ELR (cell line): ENCODE data around the gene RHOV.
A peak's percentile ranks its signal among the peaks of the same experiment; 100 is the strongest.
"Not testable (repeated sequence)": the region's sequence is repeated elsewhere in the genome, so short reads cannot be mapped to it uniquely, and the experiment has no call there.

Experiments used
- DNase-seq: peaks from one replicate; pipeline ENCODE4 v3.0.0-alpha.2; 2015; ENCODE audit warnings: low read depth

Gene RHOV

DNA sequence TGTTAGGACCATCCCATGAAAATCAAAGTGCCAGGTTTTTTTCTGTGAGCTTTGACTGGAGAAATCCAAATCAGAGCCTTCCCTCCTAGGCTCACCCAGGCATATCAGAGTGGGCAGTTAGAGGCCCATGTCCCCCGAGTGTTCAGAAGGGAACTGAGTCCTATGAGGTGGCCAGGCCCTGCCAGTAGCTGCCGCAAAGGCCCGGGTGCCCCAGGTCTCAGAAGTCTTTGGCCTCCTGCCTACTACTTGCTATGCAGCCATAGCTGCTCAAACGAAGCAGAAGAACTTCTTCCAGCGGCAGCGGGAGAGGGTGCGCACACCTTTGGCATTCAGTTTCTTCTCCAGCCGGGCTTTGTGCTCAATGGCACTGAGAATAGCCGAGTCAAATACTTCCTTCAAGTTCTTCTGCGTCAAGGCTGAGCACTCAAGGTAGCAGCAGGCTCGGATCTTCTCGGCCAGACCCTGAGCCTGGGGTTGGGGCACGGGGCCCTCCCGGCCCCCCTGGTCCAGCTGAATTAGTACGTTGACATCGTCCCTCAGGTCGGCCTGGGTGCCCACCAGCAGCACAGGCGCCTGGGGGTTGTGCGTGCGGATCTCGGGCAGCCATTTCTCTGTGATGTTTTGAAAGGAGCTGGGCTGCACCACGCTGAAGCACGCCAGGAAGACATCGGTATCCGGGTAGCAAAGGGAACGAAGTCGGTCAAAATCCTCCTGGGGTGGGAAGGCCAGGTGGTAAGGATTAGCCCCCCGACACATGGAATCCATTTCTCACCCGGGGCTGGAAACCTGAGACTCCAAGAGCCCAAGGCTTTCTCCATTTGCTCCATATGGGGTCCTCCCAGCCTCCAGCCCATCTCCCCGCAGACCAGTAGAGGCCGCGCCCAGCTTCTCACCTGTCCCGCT, 992 bp downstream of the RHOV start:
- DNase-seq = no peak

DNA sequence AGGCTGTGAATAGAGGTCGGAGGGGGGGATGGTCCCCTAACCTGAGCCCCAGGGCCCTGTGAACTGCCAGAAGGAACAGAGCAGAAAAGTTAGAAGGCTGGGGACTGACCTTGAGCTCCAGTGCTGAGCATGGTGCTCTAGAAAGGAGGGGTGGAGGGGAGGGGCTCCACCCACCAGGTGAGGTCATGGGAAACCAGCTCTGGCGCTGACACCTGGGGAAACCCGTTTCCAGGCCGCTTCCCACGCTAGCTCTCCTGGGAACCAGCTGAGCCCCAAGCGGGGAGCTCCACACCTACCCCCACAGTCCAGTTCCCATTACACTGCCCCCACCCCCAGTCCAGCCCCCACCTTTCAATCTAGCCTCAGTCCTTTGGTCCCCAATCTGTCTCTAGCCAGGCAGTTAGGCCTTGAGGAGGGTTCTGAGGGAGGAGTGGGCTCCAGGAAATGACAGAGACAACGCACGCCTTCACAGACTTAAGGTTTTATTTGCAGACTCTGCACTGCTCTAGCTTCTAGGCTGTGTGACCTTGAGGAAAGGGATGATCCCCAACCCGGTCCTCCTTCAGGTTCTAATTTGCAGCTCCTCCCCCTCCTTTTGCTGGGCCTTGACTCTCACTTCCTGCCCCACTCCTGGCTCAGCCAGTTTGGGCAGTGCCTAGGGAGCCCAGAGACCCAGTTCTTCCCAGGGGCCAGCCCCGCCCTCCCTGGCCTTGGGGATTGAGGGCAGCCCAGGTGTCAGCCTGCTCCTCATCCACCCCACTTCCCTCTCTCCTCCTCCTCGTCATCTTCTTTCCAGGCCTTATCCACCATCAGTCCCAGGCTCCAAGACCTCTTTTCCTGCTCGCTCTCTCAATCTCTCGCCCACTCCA, 2.1 kb downstream of the RHOV start:
- no peak for DNase-seq

DNA sequence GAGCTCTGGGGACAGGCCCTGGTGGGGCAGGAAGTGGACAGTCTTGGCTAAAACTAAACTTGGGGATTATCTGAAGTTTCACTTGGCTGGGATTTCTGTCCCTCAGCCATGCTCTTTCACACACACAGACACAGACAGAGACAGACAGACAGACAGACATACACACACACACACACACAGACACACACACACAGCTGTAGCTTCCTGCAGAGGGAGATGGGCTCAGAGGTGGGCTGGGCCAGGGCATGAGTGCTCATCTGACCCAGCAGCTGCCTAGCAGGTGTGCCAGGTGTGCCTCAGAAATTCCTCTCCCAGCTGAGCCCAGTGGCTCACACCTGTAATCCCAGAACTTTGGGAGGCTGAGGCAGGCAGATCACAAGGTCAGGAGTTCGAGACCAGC, 3.3 kb downstream of the RHOV start:
- DNase-seq = no peak

DNA sequence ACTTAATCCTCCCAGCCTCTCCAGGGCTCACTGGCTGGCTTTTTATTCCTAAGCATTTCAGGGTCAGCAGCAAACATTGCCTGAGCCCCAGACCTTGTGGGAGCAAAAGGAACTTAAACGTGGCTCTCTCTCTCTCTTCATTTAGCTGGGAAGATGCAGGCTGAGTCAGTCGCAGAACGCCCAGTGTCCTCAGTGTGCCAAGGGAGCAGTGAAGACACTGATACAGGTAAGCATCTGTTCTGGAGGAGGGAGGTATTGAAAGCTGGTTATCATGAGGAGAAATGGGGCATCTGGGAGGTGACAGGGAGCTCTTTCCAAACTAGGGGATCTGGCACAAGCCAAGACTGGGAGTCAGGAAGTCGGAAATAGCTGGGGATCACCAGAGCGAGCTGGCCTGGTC, 4.3 kb downstream of the RHOV start:
- DNase-seq = no peak

DNA sequence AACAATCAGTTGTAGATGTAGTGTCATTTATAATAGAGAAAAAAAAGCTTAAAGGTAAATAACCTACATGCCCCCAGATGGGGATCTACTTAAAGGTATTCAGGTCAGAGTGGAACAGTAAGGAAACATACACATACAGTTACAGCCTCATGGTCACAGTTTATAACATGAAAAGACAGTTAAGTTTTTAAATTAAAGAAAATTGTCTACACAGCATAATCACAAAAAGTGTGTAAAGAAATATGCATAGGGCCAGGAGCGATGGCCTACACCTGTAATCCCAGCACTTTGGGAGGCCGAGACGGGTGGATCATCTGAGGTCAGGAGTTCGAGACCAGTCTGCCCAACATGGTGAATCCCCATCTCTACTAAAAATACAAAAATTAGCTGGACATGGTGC, 6.8 kb downstream of the RHOV start:
- no peak for DNase-seq

DNA sequence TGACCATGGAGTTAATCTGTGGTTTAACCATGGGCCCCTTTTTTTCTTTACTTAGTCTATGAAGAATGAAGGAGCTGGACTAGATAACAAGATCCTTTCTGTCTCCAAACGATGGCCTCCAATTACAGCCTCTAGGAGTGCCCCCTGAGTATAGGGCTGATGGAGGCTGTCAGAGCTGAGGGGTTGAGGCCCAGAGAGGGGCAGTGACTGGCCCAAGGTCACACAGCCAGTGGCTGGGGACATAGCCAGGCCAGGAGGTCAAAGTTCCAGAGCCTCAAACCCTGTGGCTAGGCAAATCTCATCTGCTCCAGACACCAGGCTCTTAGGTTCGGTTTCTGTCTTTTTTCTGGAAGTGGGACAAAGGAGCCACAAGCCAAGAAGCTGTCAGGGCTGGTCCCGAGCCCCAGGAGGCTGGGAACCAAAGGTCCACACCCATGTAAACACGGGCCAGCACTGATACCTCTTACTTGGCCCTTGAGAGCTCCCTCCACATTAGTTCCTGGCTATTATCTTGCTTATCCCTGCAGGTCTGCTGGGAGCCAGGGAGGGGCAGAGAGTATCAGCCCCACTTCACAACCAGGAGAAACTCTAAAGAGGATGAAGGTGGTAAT, 10.3 kb downstream of the RHOV start:
- DNase-seq = no peak

DNA sequence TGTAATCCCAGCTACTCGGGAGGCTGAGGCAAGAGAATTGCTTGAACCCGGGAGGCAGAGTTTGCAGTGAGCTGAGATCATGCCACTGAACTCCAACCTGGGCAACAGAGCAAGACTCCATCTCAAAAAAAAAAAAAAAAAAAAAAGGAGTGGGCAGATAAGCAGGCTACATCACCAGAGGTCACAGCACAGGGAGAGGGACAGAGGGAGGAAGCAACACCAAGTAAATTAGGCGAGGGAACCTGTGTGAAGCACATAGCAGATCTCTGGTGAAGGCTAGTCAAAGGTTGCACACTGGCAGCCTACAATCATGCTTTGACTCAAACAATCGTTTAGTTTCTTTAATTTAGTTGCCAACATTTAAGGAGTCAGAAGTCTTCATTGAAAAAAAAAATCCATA, 12.9 kb downstream of the RHOV start:
- DNase-seq = not testable (repeated sequence)

DNA sequence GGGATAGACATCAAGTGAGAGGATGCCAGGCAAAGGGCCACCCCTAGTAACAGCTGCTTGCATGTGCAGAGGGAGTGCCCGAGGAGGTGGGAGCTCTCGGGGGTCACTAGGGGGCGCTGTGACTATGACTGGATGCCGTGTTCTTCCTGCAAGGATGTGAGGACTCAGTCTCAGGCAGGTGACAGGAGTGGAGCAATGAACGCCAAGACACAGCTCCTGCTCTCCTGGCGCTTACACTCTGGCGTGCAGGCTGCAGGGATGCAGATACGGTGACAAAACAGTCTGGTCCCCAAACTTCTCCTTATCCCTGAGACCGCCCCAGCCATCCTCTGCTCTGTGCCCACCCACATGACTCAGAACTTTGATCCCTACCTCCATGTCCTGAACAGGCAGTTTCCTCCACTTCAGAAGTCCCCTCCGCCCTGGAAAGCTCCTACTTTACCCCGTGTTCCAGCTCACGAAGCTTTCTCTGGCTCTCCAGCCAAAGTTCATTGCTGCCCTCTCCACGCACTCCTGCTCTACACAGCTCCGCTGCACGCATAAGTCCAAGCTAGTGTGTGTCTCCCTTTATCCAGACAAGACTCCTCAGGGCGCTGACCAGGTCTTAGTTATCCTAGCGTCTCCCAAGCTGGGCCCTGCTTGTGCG, 14.7 kb downstream of the RHOV start:
- peak; percentile 82 for DNase-seq

DNA sequence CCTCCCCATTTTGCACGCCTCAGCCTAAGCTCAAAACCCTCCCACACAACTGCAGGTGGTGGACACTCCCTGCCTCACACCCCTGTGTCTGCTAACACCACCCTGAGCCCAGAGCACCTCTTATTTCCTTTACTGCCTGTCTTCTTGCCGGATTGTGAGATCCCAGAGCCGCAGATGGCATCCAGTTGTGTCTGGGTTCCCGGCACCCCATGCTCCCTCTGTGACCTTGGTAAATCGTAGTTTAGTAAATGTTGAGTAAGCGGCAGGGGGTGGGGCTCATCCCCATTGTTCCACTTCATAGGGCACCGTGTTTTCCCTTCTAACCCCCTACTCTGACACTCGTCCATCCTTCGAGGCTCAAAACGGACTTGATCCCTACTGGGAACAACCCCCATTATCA, 15.3 kb downstream of the RHOV start:
- no peak for DNase-seq

DNA sequence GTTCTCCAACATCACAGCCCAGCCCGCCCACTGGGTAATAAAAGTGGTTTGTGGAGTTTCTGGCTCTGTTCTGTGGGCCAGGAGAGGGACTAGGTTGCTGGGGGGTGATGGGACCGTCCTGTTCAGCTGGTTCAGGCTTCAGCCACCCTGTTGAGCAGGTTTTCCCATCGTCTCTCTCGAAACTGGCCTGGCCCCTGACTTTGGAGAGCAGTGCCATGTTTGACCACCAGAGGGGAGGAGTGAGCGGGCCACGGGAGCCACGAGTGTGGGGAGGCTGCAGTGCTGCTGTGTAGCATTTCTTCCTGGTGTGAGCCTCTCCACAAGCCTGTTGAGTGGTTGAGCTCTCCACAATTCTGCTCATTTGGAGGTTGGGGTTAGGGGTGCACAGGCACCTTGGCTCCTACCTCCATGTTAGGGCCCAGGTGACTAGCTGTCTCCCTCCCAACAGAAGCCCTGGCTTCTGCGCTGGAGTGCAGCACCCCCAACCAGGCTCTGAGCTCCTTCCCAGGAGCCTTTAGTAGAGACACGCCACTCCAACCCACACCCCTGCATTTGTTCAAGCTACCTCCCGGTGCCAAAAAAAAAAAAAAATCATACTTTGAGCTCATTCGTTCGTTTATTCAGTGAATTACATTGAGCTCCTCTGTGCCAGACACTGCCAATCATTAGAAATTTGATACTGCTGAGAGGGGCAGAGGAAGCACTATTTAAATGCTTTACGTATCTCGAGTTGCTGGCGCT, 16.3 kb downstream of the RHOV start:
- DNase-seq = peak; percentile 67

DNA sequence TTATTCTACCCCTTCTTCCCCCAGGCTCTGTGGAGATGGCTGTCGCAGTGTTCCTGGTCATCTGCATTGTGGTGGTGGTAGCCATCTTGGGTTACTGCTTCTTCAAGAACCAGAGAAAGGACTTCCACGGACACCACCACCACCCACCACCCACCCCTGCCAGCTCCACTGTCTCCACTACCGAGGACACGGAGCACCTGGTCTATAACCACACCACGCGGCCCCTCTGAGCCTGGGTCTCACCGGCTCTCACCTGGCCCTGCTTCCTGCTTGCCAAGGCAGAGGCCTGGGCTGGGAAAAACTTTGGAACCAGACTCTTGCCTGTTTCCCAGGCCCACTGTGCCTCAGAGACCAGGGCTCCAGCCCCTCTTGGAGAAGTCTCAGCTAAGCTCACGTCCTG, 17.3 kb downstream of the RHOV start:
- DNase-seq = no peak

DNA sequence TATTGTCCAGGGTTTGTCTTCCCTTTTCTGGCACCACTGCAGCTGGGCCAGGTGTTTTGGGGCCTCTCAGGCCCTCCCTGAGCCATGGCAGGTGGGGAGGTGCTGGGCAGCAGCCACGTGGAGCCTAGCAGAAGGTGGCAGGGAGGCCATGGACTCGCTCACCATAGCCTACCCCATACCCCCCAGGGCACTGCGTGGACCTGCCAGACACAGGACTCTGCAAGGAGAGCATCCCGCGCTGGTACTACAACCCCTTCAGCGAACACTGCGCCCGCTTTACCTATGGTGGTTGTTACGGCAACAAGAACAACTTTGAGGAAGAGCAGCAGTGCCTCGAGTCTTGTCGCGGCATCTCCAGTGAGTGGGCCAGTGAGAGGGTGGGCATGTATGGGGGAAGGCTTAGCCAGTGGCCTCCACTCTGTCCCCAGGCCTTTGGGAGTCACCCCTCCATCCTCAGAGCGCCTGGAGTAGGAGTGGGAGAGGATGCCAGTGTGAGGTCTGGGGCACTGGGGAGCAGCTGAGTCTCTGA, 18.3 kb downstream of the RHOV start:
- no peak for DNase-seq

DNA sequence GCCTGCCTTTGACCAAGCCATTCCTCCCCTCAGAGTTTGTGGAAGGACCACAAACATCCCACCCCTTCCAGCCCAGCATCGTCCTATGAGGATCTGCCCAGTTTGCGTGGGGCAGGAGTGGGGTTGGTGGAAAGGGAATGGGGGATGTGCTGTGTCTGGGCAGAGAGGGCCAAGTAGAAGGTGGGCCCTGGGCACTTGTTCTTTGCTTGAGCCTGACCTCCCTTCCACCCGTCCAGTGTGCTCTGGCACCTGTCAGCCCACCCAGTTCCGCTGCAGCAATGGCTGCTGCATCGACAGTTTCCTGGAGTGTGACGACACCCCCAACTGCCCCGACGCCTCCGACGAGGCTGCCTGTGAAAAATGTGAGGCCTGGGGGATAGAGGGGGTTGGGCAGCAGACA, 19.9 kb downstream of the RHOV start:
- DNase-seq = no peak

DNA sequence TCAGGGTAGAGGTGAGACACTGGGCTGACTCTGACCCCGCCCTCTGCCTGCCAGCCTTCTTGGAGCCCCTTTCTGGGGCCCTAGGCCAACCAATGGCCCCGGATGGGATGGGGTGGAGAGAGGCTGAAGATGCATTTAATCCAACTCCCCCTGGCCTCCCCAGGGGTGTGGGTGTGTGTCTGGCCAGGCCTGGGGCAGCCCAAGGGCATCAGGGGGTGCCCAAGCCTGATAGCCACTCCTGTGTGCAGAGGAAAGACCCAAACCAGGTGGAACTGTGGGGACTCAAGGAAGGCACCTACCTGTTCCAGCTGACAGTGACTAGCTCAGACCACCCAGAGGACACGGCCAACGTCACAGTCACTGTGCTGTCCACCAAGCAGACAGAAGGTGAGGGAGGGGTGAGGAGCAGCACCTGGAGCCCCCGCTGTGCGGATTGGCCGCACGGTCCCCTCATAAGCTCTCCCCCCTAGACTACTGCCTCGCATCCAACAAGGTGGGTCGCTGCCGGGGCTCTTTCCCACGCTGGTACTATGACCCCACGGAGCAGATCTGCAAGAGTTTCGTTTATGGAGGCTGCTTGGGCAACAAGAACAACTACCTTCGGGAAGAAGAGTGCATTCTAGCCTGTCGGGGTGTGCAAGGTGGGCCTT, 20.7 kb downstream of the RHOV start:
- no peak for DNase-seq

DNA sequence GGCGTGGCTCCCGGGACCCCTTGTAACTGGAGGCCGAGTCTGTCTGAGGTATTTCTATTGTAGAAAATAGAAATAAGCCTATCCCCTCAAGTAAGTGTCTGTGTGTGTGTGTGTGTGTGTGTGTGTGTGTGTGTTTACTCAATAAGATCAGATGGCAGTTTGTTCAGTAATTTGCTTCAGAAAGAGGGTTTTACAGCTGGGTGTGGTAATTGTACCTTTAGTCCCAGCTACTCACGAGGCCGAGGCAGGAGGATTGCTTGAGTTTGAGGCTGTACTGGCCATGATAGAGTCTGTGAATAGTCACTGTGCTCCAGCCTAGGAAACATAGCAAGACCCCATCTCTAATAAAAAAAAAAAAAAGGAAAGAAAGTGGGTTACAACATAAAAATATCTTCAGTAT, 21.5 kb downstream of the RHOV start:
- no peak for DNase-seq

DNA sequence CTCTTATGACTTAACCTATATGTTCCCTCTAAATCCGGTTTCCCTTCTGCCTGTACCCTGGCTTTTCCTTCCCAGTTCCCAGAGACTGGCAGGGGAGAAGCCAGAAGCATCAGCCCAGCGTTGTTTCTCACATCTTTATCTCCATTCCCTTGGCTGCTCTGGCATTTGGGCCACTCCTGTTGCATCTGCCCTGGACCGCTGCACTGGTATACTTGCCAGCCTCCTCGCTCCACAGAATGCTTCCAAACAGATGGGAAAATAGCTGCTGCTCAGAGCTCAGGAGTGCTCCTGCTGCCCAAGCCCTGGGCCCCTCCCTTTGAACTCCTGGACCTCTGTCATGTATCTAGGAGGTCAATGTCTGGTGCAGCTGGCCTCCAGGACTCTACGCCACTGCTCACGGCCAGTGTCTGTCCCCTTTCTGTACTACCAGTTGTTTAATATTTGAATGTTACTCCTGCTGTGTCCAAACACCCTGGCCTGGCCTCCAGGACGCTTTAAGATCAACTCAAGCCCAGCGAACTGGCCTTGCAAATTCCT, 23.4 kb downstream of the RHOV start:
- DNase-seq = no peak

DNA sequence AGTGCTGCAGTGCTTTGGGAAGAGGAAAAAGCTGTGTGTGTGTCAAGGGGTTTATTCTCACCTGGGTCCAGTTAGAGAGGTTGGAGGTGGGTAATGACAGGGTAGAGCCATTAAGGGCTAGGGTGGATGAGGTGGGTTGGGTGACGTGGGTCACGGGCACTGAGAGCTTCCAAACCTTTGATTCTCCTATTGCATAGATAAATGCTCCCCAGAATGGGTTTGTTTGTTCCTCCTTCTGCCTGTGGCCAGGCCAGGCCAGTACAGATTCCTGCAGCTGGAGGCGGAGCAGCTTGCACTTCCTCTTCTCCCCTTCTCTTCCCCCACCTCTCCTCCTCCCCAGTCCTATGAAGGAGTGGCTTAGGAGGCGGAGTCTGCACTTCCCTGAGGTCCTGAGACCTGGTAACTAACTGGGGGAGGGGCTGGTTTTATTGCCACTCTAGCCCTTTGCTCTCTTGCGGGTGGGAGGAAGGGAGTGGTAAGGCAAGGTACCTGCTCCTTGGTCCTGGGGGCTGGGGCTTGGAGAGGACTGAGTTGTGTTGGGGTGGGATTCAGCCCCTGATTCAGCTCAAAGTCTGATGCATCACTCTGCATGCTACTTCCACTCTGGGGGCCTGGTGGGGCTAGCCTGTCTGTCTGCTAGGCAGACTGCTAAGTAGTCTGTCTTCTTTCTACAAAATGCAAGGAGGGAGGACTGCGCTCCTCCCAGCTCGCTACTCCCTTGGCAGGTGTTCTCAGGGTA, 26.6 kb downstream of the RHOV start:
- peak; percentile 48 for DNase-seq

DNA sequence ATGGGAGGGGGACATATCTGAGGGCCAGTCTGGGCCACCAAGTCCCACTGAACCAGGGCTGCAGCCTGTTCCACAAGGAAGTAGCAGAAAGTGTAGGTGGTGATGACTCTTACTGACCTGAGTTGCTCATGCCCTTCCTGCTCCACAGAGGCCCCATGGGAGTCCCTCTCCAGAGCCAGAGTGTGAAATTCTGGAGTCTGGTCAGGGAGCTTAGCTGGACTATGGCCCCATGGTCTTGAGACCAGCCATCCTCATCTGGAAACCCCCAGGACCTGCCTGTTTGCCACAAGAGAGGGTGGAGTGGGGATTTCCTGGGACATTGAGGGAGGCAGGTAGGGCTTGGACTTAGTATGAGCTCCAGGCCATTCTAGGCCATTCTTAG, 27.2 kb downstream of the RHOV start:
- DNase-seq = peak; percentile 16

DNA sequence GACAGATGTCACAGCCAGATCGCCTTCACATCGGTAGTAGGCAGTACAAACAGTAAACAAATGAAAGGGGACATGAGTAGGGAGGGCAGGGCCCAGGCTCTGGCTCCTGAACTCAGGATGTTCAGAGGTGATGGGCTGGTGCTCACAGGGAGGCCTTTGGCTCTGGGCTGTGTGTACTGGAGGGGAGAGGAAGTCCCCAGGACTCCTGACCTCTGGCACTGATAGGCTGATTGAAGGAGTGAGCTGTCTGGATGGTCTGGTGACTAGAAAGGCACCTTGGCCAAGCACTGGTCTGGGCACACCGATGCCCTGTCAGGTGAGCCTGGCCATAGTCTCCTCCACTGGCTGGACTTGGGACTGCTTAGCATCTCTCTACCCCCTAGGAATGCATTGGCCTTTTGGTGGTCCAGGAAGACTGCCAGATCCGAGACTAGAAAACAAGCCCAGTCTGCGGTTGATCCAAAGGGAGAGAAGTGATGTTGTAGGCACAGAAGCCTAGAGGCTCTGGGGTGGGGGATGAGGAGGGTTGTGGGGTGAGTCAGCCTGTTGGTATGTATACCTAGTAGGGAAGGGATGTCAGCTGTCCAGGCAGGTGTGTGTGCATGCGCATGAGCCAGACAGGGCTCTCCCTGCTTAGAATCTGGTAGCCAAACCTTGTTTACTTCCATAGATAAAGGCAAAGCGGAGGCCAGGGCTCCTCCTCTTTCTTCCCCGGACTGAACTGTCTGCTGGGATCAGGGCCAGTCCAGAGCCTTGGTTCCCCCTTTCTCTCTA, 28.3 kb downstream of the RHOV start:
- DNase-seq = peak; percentile 17
